ENCODE data around the gene CYP2R1.
A peak's percentile ranks its signal among the peaks of the same experiment; 100 is the strongest.

Gene CYP2R1

GRCh38 chr11:14916403-14916802 lies 24.4 kb upstream of the CYP2R1 start:
- H3K27ac ChIP-seq, result no peak overlapping the region
- TF ChIP-seq ZFX (IDR thresholded peaks at IDR 0.05) (no peak), CTCF (conservative IDR thresholded peaks at IDR 0.05) (no peak)

DNA sequence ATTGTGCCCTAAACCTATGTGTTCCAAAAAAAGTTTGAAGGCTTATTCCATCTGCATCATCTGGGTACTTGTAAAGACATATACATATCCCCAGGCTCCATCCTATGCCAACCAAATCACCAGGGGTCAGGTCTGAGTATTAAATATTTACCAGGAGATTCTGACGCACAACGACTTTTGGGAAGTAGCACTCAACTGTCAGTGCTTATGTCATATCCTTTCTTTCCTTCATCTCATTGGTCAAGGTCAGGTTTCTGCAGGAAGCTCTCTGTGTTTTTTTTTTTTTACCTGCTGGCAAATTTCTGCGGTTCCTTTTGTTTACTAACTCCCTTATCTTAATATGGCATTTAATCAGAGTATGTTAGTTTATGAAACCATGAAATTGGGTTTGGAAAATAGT lies 22.5 kb upstream of the CYP2R1 start:
- no peak for TF ChIP-seq CTCF (conservative IDR thresholded peaks at IDR 0.05)
- no peak for TF ChIP-seq ZFX (IDR thresholded peaks at IDR 0.05)
- no peak overlapping the region for H3K27ac ChIP-seq

- TF ChIP-seq ZFX (IDR thresholded peaks at IDR 0.05) (no peak), CTCF (conservative IDR thresholded peaks at IDR 0.05) (peak; percentile 24)
- H3K27ac ChIP-seq, result no peak overlapping the region
Measured at GRCh38 chr11:14908214-14908880, 16.3 kb upstream of the CYP2R1 start.

DNA sequence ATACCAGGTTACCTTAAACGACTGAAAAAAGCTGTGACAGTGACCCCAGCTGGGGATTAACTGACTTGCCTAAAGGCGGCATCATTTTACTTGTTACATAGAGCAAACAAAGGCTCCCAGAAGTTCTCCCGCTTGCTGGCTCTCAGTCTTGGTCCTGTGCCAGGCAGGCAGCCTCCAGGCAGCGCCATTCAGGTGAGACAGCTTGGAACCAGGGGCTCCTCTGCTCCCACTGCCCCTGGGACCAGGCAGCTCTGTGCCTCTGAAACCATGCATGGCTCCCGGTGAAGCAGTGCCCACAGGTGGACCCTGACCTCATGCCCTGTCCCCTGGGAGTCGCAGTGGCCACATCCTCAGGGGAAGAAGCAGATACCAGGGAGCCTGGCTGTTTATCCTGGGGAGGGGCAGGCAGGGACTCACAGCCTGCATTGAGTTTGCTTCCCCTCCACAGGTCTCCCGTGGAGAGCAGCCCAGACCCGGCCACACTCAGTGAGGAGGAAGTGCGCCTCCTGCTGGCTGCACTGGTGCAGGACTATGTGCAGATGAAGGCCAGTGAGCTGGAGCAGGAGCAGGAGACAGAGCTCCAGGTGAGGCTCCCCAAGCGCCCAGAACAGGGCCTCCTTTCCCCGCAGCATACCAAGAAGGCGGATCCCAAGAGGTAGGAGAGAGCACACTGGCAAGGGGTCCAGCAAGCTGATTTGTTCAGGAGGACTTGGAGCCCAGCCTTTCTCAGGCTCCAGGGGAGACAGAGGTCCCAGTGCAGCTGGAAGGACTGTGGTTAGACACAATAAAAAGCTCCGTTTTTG lies 15.6 kb upstream of the CYP2R1 start:
- TF ChIP-seq ZFX (IDR thresholded peaks at IDR 0.05), result no peak
- peak; percentile 93 for TF ChIP-seq CTCF (conservative IDR thresholded peaks at IDR 0.05)
- peak overlapping the region; percentile 17; the same call in 1 of the 2 replicates for H3K27ac ChIP-seq

GRCh38 chr11:14906993-14907392 lies 15.0 kb upstream of the CYP2R1 start:
- H3K27ac ChIP-seq, result 0 out of 2 replicates have a peak overlapping the region, but pooled peaks have one; percentile 17
- no peak for TF ChIP-seq ZFX (IDR thresholded peaks at IDR 0.05)
- no peak for TF ChIP-seq CTCF (conservative IDR thresholded peaks at IDR 0.05)

DNA sequence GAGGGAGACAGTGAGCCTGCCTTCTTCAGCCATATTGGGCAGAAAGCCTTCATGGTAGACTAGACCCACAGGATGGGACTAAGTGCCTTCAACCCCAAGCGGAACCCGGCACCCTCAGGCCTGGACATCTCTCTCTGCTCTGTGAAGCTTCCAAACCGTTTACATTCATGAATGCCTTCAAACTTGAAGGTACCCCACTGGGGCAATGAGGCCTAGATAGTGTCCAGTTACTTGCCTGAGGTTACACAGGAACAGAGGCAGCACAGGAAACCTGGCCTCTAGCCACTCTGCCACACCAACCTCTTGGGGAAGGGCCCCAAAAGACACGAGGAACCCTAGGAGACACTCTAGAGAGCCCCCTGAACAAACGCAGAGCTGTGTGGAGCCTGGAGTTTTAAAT lies 14.5 kb upstream of the CYP2R1 start:
- TF ChIP-seq CTCF (conservative IDR thresholded peaks at IDR 0.05) (no peak), ZFX (IDR thresholded peaks at IDR 0.05) (no peak)
- no peak overlapping the region for H3K27ac ChIP-seq

Data from C4-2B (cell line).